ENCODE results near the gene RNPEP. TPM values are rescaled to one million over a fixed set of nuclear protein-coding genes. Genes with fewer than 3 reads are reported as not detected.

RNPEP gene
- total and polyA plus RNA-seq, 2 of the 8 experiments (the other 6 are each of a cell fraction or from before 2014, with no cell fraction given) = 34.1 to 51.1 TPM

- DNase-seq (ENCODE audit: low read depth in 1 of 2, low spot score in 2 of 2) = no peak
- H3K56ac ChIP-seq (replicated peaks; ENCODE audit: insufficient read length, low read depth, low read length) = no peak overlapping the region
- no peak overlapping the region for H3K14ac ChIP-seq (ENCODE audit: insufficient read length)
- H3K18ac ChIP-seq (ENCODE audit: extremely low read depth, low read length) = no peak overlapping the region
- no peak overlapping the region for H3K4me2 ChIP-seq (ENCODE audit: insufficient read depth in 1 of 2, low read depth in 2 of 2, low read length in 2 of 2)
- H3K79me1 ChIP-seq (ENCODE audit: low read depth, low read length) = no peaks in the 10 kb centered on the region
- no peak overlapping the region for H3K27ac ChIP-seq (ENCODE audit: low read depth, low read length)
- no peak overlapping the region for H2BK120ac ChIP-seq (replicated peaks; ENCODE audit: low read depth, low read length)
- H3K23me2 ChIP-seq (ENCODE audit: low read depth, low read length) = no peaks in the 10 kb centered on the region; the same call in 1 of the 2 replicates
- H3K79me2 ChIP-seq (ENCODE audit: control insufficient read depth in 1 of 2, insufficient read depth in 2 of 2, low read length in 2 of 2) = no peaks in the 10 kb centered on the region
- H2BK20ac ChIP-seq (ENCODE audit: low read length) = no peak overlapping the region
- no peak overlapping the region for H3K23ac ChIP-seq (ENCODE audit: insufficient read length)
- no peaks in the 10 kb centered on the region for H4K20me1 ChIP-seq (replicated peaks in 1 of 2; ENCODE audit: control insufficient read depth in 1 of 2, insufficient read depth in 2 of 2, low read length in 2 of 2)
- ChIA-PET POLR2A (ENCODE audit: partially characterized antibody) (no interaction called here), CTCF (ENCODE audit: partially characterized antibody) (interaction anchor here (0.6 kb wide), 1 partner anchor 15 kb away, joined by 3 read pairs; no protein-coding TSS in a partner anchor)
- H2BK12ac ChIP-seq (ENCODE audit: low read depth, low read length) = no peak overlapping the region
- no peak overlapping the region for H4K91ac ChIP-seq (replicated peaks; ENCODE audit: insufficient read length, low read length)
- H3K27me3 ChIP-seq (replicated peaks in 1 of 4; ENCODE audit: control insufficient read depth in 3 of 4, extremely low read depth in 1 of 4, insufficient read depth in 3 of 4, low read length in 3 of 4) = no peaks in the 10 kb centered on the region
- FAIRE-seq = no peak
- no peak overlapping the region for H3K4me3 ChIP-seq (ENCODE audit: extremely low read depth in 1 of 4, insufficient read depth in 2 of 4, low read depth in 3 of 4, low read length in 4 of 4)
- H2AK5ac ChIP-seq (ENCODE audit: low read depth, low read length) = no peak overlapping the region
- H4K5ac ChIP-seq (ENCODE audit: insufficient read length, low read depth, low read length) = no peak overlapping the region
- H2BK5ac ChIP-seq (ENCODE audit: low read depth, low read length) = no peak overlapping the region
- H3K9ac ChIP-seq (replicated peaks in 1 of 4; ENCODE audit: extremely low read depth in 1 of 4, low read depth in 3 of 4, low read length in 3 of 4) = no peak overlapping the region
- no peaks in the 10 kb centered on the region for H3K9me3 ChIP-seq (ENCODE audit: insufficient read depth in 2 of 2, low read depth in 1 of 2, low read length in 1 of 2)
- no peak overlapping the region; the same call in 1 of the 2 replicates for H4K8ac ChIP-seq (ENCODE audit: extremely low read depth, insufficient read depth, low read length)
- TF ChIP-seq CHD2 (IDR thresholded peaks at IDR 0.05; ENCODE audit: low read length) = no peak
- no peak for TF ChIP-seq SP1 (IDR thresholded peaks at IDR 0.05; ENCODE audit: low read depth, low read length)
- no peak for TF ChIP-seq E2F6 (IDR thresholded peaks at IDR 0.05)
- TF ChIP-seq GABPA (IDR thresholded peaks at IDR 0.05; ENCODE audit: borderline replicate concordance, insufficient read depth, low read length) = no peak
- TF ChIP-seq MAFK (IDR thresholded peaks at IDR 0.05; ENCODE audit: low read depth, low read length) = no peak
- no peak for TF ChIP-seq SIRT6 (IDR thresholded peaks at IDR 0.05; ENCODE audit: low read length)
- no peak for TF ChIP-seq SRF (IDR thresholded peaks at IDR 0.05; ENCODE audit: low read depth, low read length)
- no peaks in the 10 kb centered on the region for H3K36me3 ChIP-seq (ENCODE audit: control insufficient read depth in 2 of 4, insufficient read depth in 4 of 4, low read length in 3 of 4)
- peaks cover 0 to 9% (median under 1%) of the 10 kb centered on the region in 4 experiments; a peak in 3 of 7 replicates for H3K4me1 ChIP-seq (replicated peaks in 1 of 4; ENCODE audit: control insufficient read depth in 3 of 4, insufficient read depth in 4 of 4, low read length in 3 of 4)
- no peak overlapping the region for H2AFZ ChIP-seq (ENCODE audit: low read length)
- 92% methylated on average over 9 of the region's 9 CpGs; no CpG with 5 or more reads in 1 of the 2 experiments for WGBS, 2 experiments (ENCODE audit: extremely low coverage in 1 of 2, insufficient coverage in 1 of 2, insufficient read length in 1 of 2, insufficient replicate concordance in 2 of 2, low coverage in 1 of 2, low lambda C conversion rate in 2 of 2, missing lambda C conversion rate in 1 of 2)
- H3K4ac ChIP-seq (replicated peaks; ENCODE audit: insufficient read length, low read depth, low read length) = no peak overlapping the region
- no peak overlapping the region for H2BK15ac ChIP-seq (ENCODE audit: low read length)
Measured at GRCh38 chr1:202036595-202037387, 54.3 kb downstream of the RNPEP start.
